ENCODE measurements around the gene B4GAT1. TPM values are rescaled to one million over a fixed set of nuclear protein-coding genes. Genes with fewer than 3 reads are reported as not detected.

Gene B4GAT1
- total and polyA plus RNA-seq, 9 of the 15 experiments (the other 6 are each of a cell fraction or from before 2014, with no cell fraction given), result 0.86 to 9.5 (median 3.8) TPM

DNA sequence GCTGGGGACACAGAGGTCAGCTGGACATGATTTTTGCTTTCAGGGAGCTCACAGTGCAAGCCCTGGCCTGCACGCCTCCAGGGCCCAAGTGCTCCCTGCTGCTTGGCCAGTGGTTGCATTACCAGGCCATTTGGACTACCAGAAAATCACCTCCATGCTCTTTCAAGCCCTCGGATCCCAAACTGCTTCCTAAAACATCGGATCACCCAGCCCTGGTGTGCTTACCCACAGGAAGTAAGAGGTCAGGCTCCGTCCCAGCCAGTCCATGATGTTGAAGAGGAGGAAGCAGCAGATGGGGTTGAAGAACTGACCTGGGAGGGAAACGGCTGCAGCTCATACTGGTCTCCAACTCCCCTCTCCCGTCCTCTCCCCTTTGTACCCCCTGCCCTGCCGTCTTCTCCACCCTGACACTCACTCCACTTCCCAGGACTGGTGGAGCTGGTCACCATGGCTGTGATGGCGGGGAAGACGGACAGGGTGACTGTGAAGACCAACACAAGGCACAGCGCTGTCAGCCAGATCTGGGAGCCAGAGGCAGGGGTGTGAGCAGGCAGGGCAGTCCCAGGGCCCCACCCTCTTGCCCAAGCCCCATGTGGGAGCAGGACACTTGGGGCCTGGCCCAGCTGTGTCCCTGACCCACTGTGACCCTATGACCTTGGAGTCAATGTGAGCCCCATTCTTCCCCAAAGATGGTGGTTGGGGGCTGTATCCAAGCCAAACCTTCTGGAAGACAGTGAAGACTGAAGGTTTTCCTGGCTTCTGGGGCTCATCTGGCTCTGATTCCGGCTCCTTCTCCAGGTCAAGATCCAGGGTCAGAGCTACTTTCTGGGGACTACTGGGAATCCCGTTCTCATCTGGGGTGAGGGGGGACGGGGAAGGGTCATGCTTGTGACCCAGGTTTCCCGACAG, 18.5 kb upstream of the B4GAT1 start:
- Histone ChIP-seq H3K4me3 (no peak overlapping the region), H3K27me3 (ENCODE audit: control insufficient read depth in 2 of 2, insufficient read depth in 2 of 2, low read length in 2 of 2) (no peaks in the 10 kb centered on the region), H3K36me3 (ENCODE audit: control insufficient read depth, insufficient read depth, low read length) (peaks cover 83% of the 10 kb centered on the region), H3K27ac (ENCODE audit: extremely low read depth, low read depth, low read length) (peak overlapping the region; percentile 15; the same call in 2 of the 3 replicates), H3K9me3 (replicated peaks; ENCODE audit: control insufficient read depth, insufficient read depth, low read depth, low read length) (no peaks in the 10 kb centered on the region), H3K9me1 (ENCODE audit: control insufficient read depth, insufficient read depth, low read length) (peaks cover 7% of the 10 kb centered on the region), H3K4me2 (ENCODE audit: insufficient read depth, low read length) (no peak overlapping the region), H3K9ac (ENCODE audit: insufficient read depth in 1 of 2, low read depth in 2 of 2, low read length in 2 of 2) (peak overlapping the region in 1 of 2 experiments; percentile 79; a peak in 2 of 4 replicates), H4K20me1 (replicated peaks; ENCODE audit: control insufficient read depth, insufficient read depth, low read length) (peaks cover 25% of the 10 kb centered on the region; the same call in 1 of the 2 replicates), H3K4me1 (replicated peaks in 1 of 2; ENCODE audit: control insufficient read depth in 2 of 2, insufficient read depth in 2 of 2, low read length in 2 of 2) (peaks cover 10 to 49% of the 10 kb centered on the region in 2 experiments; a peak in 4 of 5 replicates), H2AFZ (ENCODE audit: low read depth, low read length) (no peak overlapping the region), H3K79me2 (ENCODE audit: control insufficient read depth, insufficient read depth, low read length) (peaks cover 40% of the 10 kb centered on the region)
- FAIRE-seq (no peak), DNase-seq (ENCODE audit: extremely low read depth in 1 of 4, low spot score in 3 of 4) (peak in 2 of 4 experiments; percentile 7 to 9), ATAC-seq (no peak)
- in situ Hi-C loops (cut with MboI), result no loop called here
- POLR2A ChIA-PET, result interaction anchor here (1.0 to 3.3 kb wide), 3 partner anchors 15 to 661 kb away, joined by 3 to 16 read pairs (median 5); no protein-coding TSS in a partner anchor
- intact Hi-C loops (cut with micrococcal nuclease), result no loop called here
- 94% methylated on average over 14 of the region's 14 CpGs for WGBS (ENCODE audit: insufficient coverage, low coverage, missing lambda C conversion rate)
- CTCF ChIA-PET (ENCODE audit: low intra/inter-chr PET ratio), result no interaction called here
- BruUV-seq (replicated peaks), result no TSS peak
- TF ChIP-seq RFX1 (IDR thresholded peaks at IDR 0.05) (no peak), STAT5A (IDR thresholded peaks at IDR 0.05; ENCODE audit: borderline replicate concordance, low read length) (no peak), ZNF695 (CRISPR knock-in tag; IDR thresholded peaks at IDR 0.05) (no peak), ZNF146 (CRISPR knock-in tag; IDR thresholded peaks at IDR 0.05; ENCODE audit: unreplicated experiment) (no peak), HMG20B (CRISPR knock-in tag; IDR thresholded peaks at IDR 0.05) (no peak), POLR2G (IDR thresholded peaks at IDR 0.05; ENCODE audit: low read depth, low read length) (peak; percentile 65), HCFC1 (IDR thresholded peaks at IDR 0.05; ENCODE audit: low read depth, low read length) (no peak), RBFOX2 (IDR thresholded peaks at IDR 0.05; ENCODE audit: low read depth, low read length) (peak; percentile 58), ZNF589 (CRISPR knock-in tag; IDR thresholded peaks at IDR 0.05; ENCODE audit: low read depth) (no peak), ZNF347 (CRISPR knock-in tag; IDR thresholded peaks at IDR 0.05; ENCODE audit: low read depth) (no peak), FIP1L1 (IDR thresholded peaks at IDR 0.05; ENCODE audit: low read depth, low read length, poor library complexity, severe bottlenecking) (no peak)
- TF ChIP-seq, protein P1, sequence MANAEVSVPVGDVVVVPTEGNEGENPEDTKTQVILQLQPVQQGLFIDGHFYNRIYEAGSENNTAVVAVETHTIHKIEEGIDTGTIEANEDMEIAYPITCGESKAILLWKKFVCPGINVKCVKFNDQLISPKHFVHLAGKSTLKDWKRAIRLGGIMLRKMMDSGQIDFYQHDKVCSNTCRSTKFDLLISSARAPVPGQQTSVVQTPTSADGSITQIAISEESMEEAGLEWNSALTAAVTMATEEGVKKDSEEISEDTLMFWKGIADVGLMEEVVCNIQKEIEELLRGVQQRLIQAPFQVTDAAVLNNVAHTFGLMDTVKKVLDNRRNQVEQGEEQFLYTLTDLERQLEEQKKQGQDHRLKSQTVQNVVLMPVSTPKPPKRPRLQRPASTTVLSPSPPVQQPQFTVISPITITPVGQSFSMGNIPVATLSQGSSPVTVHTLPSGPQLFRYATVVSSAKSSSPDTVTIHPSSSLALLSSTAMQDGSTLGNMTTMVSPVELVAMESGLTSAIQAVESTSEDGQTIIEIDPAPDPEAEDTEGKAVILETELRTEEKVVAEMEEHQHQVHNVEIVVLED (CRISPR knock-in tag; IDR thresholded peaks at IDR 0.05), result no peak
- TF ChIP-seq, protein P2, sequence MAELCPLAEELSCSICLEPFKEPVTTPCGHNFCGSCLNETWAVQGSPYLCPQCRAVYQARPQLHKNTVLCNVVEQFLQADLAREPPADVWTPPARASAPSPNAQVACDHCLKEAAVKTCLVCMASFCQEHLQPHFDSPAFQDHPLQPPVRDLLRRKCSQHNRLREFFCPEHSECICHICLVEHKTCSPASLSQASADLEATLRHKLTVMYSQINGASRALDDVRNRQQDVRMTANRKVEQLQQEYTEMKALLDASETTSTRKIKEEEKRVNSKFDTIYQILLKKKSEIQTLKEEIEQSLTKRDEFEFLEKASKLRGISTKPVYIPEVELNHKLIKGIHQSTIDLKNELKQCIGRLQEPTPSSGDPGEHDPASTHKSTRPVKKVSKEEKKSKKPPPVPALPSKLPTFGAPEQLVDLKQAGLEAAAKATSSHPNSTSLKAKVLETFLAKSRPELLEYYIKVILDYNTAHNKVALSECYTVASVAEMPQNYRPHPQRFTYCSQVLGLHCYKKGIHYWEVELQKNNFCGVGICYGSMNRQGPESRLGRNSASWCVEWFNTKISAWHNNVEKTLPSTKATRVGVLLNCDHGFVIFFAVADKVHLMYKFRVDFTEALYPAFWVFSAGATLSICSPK (IDR thresholded peaks at IDR 0.05; ENCODE audit: borderline replicate concordance), result no peak
- TF ChIP-seq, protein P3, sequence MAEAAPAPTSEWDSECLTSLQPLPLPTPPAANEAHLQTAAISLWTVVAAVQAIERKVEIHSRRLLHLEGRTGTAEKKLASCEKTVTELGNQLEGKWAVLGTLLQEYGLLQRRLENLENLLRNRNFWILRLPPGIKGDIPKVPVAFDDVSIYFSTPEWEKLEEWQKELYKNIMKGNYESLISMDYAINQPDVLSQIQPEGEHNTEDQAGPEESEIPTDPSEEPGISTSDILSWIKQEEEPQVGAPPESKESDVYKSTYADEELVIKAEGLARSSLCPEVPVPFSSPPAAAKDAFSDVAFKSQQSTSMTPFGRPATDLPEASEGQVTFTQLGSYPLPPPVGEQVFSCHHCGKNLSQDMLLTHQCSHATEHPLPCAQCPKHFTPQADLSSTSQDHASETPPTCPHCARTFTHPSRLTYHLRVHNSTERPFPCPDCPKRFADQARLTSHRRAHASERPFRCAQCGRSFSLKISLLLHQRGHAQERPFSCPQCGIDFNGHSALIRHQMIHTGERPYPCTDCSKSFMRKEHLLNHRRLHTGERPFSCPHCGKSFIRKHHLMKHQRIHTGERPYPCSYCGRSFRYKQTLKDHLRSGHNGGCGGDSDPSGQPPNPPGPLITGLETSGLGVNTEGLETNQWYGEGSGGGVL (CRISPR knock-in tag; IDR thresholded peaks at IDR 0.05), result no peak
